Measurements from ENCODE around the gene HOXD8. TPM values are rescaled to one million over a fixed set of nuclear protein-coding genes. Genes with fewer than 3 reads are reported as not detected.

HOXD8 gene
- total RNA-seq, 5 donors from 2014 or later (not counting 1 experiment from before 2014, with no cell fraction given) = not detected

DNA sequence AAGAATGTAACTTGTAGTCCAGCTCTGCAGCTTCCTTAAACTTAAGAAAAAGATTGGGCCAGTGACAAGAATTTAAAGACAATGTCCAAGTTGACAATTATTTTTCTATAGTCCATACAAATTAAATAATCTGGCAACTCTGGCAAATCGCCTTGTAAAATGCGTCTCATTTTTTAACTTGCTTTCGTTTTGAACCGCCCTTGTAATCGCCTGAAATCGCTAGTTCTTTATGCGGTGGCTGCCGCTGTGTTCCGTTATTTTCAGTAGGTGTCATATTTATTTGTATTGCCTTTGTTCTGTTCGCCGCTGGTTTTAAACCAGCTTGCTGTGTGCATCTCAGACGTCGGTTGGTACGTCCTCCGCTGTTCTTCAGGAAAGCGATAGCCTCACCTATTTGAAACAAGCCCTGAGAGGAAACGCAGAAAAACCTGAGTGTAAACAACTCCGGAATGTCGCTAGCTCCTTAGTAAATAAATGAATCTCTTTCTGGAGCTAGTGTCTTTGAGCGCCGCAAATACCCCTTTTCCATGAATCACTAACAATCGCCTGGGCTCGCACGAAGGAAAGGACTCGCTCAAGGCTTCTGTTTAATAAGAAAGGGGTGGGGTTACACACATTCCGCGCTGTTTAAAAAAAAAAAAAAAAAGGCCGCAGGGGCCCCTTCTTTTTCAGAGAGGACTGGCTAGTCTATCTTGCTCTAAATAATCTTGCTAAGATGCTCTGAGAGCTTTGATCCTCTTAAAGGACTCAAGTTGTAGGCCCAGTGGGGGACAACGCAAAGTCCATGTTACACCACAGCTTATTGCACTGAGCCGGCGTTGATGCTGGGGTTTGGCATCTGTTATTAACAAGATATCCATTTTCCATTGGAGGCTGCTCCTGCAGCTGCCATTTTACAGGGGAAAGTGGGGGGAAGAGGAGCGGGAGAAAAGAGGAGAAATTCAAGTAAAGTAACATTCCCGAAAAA is 3.0 kb downstream of the HOXD8 start:
- no peaks in the 10 kb centered on the region for H3K36me3 Mint-ChIP-seq
- Histone ChIP-seq H3K4me3 (ENCODE audit: control insufficient read depth in 1 of 2, extremely low read depth in 1 of 2, low read length in 1 of 2) (peak overlapping the region; percentile 19 to 45), H3K9me3 (no peaks in the 10 kb centered on the region), H3K36me3 (ENCODE audit: control insufficient read depth in 2 of 2, extremely low read depth in 1 of 2, insufficient read depth in 1 of 2, low read length in 1 of 2) (no peaks in the 10 kb centered on the region), H3K27ac (ENCODE audit: low read length) (no peak overlapping the region), H3K27me3 (replicated peaks in 1 of 2; ENCODE audit: control insufficient read depth in 2 of 2, extremely low read depth in 1 of 2, insufficient read depth in 2 of 2, low read length in 1 of 2) (peaks cover 47 to 79% of the 10 kb centered on the region in 2 experiments), H3K4me1 (ENCODE audit: control insufficient read depth in 1 of 2, extremely low read depth in 1 of 2, insufficient read depth in 2 of 2, low read length in 2 of 2) (peaks cover 11 to 43% of the 10 kb centered on the region in 2 experiments)
- H3K4me3 Mint-ChIP-seq = peak overlapping the region; percentile 74 to 79 (median 77)
- DNase-seq (peak in 1 of 35 experiments; percentile 53), ATAC-seq (replicated peaks in 1 of 4) (no peak)
- peaks cover 32 to 53% (median 51%) of the 10 kb centered on the region in 3 donors for H3K4me1 Mint-ChIP-seq
- H3K27me3 Mint-ChIP-seq = peaks cover 76 to 84% of the 10 kb centered on the region in 2 donors
- ChIA-PET CTCF (interaction anchor here (0.6 to 2.2 kb wide), 17 partner anchors 8 to 1018 kb away, joined by 3 to 6 read pairs (median 4); no protein-coding TSS in a partner anchor), POLR2A (interaction anchor here in 1 of 2 donors (0.6 to 0.7 kb wide), 2 partner anchors 7 to 351 kb away, joined by 3 read pairs; no protein-coding TSS in a partner anchor)
- WGBS (ENCODE audit: insufficient coverage) = 10% methylated on average over 17 of the region's 33 CpGs
- peak overlapping the region in 1 of 2 donors; percentile 47 for H3K27ac Mint-ChIP-seq
- no peaks in the 10 kb centered on the region for H3K9me3 Mint-ChIP-seq

DNA sequence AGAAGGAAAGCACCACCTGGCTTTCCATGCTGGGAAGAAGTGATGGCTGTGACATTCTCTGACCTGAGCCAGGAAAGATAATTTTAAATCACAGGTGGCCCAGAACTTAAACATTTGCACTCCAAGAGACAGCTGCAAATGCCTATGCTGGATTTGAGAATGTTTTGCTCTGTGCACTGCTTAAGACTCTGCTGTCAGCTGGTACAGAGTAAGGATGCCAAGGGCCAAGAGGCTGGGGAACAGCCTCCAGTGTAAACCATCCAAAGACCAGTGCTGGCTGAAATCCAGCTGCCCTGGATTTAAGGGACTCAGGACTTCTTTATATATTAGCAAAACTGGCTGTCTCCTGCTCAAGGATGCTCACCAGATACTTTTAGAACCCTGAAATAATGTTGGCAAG is 3.9 kb downstream of the HOXD8 start:
- no peak overlapping the region for H3K27ac Mint-ChIP-seq
- no peak for DNase-seq

DNA sequence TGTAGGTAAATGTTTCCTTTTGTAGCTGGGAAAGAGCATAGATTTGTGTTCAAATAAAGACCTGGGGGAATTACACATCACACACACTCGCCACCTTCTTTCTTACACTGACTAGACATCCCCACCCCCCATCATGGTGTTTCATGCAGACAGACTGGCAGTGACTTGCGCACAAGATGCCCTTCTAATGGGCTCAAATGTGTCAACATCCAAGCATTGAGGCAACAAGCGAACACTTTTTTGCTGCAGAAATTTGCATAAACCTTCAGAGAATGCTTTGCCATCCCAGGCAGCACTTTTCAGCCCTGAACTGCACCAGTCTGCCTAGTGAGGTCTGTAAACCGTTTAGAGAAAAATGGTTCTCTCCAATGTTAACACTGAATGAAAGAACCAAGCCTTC is 4.5 kb downstream of the HOXD8 start:
- Histone ChIP-seq H3K4me3 (ENCODE audit: control insufficient read depth in 1 of 2, extremely low read depth in 1 of 2, low read length in 1 of 2) (no peak overlapping the region), H3K27ac (ENCODE audit: low read length) (no peak overlapping the region), H3K36me3 (ENCODE audit: control insufficient read depth in 2 of 2, extremely low read depth in 1 of 2, insufficient read depth in 1 of 2, low read length in 1 of 2) (no peaks in the 10 kb centered on the region), H3K27me3 (replicated peaks in 1 of 2; ENCODE audit: control insufficient read depth in 2 of 2, extremely low read depth in 1 of 2, insufficient read depth in 2 of 2, low read length in 1 of 2) (peaks cover 55 to 77% of the 10 kb centered on the region in 2 experiments), H3K4me1 (ENCODE audit: control insufficient read depth in 1 of 2, extremely low read depth in 1 of 2, insufficient read depth in 2 of 2, low read length in 2 of 2) (peaks cover 11 to 37% of the 10 kb centered on the region in 2 experiments), H3K9me3 (peaks cover 6% of the 10 kb centered on the region)
- no peak overlapping the region for H3K4me3 Mint-ChIP-seq
- ChIA-PET CTCF (interaction anchor here (0.8 to 1.6 kb wide), 3 partner anchors 10 to 321 kb away, joined by 3 to 4 read pairs (median 4); no protein-coding TSS in a partner anchor), POLR2A (no interaction called here)
- no peak overlapping the region for H3K27ac Mint-ChIP-seq
- DNase-seq (no peak), ATAC-seq (replicated peaks in 1 of 4) (no peak)
- peaks cover 0 to 5% (median 4%) of the 10 kb centered on the region in 3 donors for H3K9me3 Mint-ChIP-seq
- H3K4me1 Mint-ChIP-seq = peaks cover 30 to 47% (median 46%) of the 10 kb centered on the region in 3 donors
- no peaks in the 10 kb centered on the region for H3K36me3 Mint-ChIP-seq
- peaks cover 76 to 85% of the 10 kb centered on the region in 2 donors for H3K27me3 Mint-ChIP-seq
- WGBS (ENCODE audit: insufficient coverage) = 48% methylated on average over 3 of the region's 4 CpGs

More for the DNA sequence above, 3.9 kb downstream of the HOXD8 start:
- POLR2A ChIA-PET = no interaction called here
- peaks cover 76 to 85% of the 10 kb centered on the region in 2 donors for H3K27me3 Mint-ChIP-seq
- H3K4me3 Mint-ChIP-seq = no peak overlapping the region
- no peak for ATAC-seq (replicated peaks in 1 of 4)
- Histone ChIP-seq H3K4me1 (ENCODE audit: control insufficient read depth in 1 of 2, extremely low read depth in 1 of 2, insufficient read depth in 2 of 2, low read length in 2 of 2) (peaks cover 11 to 40% of the 10 kb centered on the region in 2 experiments), H3K4me3 (ENCODE audit: control insufficient read depth in 1 of 2, extremely low read depth in 1 of 2, low read length in 1 of 2) (no peak overlapping the region), H3K36me3 (ENCODE audit: control insufficient read depth in 2 of 2, extremely low read depth in 1 of 2, insufficient read depth in 1 of 2, low read length in 1 of 2) (no peaks in the 10 kb centered on the region), H3K27ac (ENCODE audit: low read length) (no peak overlapping the region), H3K27me3 (replicated peaks in 1 of 2; ENCODE audit: control insufficient read depth in 2 of 2, extremely low read depth in 1 of 2, insufficient read depth in 2 of 2, low read length in 1 of 2) (peaks cover 54 to 77% of the 10 kb centered on the region in 2 experiments), H3K9me3 (peaks cover 3% of the 10 kb centered on the region)
- H3K36me3 Mint-ChIP-seq = no peaks in the 10 kb centered on the region
- peaks cover 30 to 47% (median 46%) of the 10 kb centered on the region in 3 donors for H3K4me1 Mint-ChIP-seq
- H3K9me3 Mint-ChIP-seq = peaks cover 0 to 2% (median 2%) of the 10 kb centered on the region in 3 donors
- CTCF ChIA-PET = interaction anchor here (0.6 to 1.6 kb wide), 4 partner anchors 20 to 1015 kb away, joined by 3 to 4 read pairs (median 4); no protein-coding TSS in a partner anchor

DNA sequence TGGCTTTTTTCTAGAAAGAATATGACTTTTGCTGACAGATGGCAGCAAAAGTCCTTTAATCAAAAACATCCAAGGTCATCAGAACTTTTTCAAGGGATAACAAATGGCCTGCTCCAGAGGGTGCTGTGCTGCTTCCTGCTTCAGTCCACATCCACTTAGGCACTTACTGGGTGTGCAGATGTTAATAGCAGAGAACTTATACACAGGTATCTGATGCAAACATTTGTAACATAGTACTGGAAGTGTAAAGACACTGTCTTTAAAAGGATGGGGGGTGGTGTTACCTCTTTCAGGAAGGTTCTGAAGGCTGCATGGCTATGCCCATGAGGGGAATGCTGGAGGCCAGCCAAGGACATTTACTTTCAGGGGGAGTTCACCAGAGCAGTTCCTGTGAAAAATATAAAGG is 5.5 kb downstream of the HOXD8 start:
- no peak overlapping the region for H3K27ac Mint-ChIP-seq
- CTCF ChIA-PET = no interaction called here
- no peak overlapping the region for H3K27ac ChIP-seq (ENCODE audit: low read length)
- H3K4me1 Mint-ChIP-seq = peaks cover 31 to 51% (median 50%) of the 10 kb centered on the region in 3 donors
- ATAC-seq (replicated peaks in 1 of 4) (no peak), DNase-seq (no peak)
- peaks cover 9 to 40% of the 10 kb centered on the region in 2 experiments for H3K4me1 ChIP-seq (ENCODE audit: control insufficient read depth in 1 of 2, extremely low read depth in 1 of 2, insufficient read depth in 2 of 2, low read length in 2 of 2)
- POLR2A ChIA-PET = no interaction called here
- H3K4me3 Mint-ChIP-seq = peak overlapping the region in 1 of 3 donors; percentile 69
- H3K9me3 Mint-ChIP-seq = peaks cover 0 to 9% (median 4%) of the 10 kb centered on the region in 3 donors
- peaks cover 84 to 89% of the 10 kb centered on the region in 2 donors for H3K27me3 Mint-ChIP-seq
- no peak overlapping the region for H3K4me3 ChIP-seq (ENCODE audit: control insufficient read depth in 1 of 2, extremely low read depth in 1 of 2, low read length in 1 of 2)
- no peaks in the 10 kb centered on the region for H3K36me3 Mint-ChIP-seq
- peaks cover 6% of the 10 kb centered on the region for H3K9me3 ChIP-seq
- no peaks in the 10 kb centered on the region for H3K36me3 ChIP-seq (ENCODE audit: control insufficient read depth in 2 of 2, extremely low read depth in 1 of 2, insufficient read depth in 1 of 2, low read length in 1 of 2)
- peaks cover 58 to 78% of the 10 kb centered on the region in 2 experiments for H3K27me3 ChIP-seq (replicated peaks in 1 of 2; ENCODE audit: control insufficient read depth in 2 of 2, extremely low read depth in 1 of 2, insufficient read depth in 2 of 2, low read length in 1 of 2)

DNA sequence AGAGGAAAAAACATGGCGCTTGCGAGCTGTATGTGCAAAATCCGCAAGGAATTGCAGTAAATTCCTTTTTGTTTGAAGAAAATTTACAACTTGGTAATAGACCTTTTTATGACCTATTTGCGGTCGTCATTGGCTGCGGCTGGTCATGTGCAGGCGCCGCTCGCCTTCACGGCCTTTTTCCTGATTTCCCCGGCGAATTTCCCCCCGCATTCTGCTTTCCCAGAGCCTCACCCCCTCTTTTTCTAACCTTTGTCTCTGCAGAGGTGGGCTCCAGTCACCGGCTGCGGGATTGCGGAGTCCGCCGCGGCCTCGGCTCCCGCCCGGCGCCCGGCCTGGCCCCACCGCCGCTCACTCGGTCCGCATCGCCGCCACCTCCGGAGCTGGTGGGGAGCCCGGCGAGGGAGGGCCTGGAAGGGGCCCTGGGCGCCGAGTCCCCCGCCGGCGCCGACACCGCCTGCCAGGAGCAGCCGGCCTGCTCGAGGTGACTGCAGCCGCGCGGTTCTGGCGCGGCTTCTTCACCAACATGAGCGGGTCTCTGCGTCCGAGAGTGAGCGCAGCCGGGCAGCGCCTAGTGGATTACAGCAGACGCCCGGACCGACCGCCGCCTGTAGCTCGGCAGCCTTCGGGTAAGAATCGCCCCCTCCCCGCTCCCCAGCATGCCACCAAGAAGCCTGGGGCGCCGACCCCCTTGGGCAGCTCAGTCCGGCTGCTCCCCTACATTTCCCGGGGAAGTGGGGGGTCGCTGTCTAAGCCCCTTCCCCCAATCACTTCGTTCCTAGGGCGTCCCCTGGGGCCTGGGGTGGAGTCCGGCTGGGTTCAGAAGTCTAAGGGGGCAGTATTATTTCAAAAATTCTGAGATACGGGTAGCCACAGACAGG is 7.1 kb downstream of the HOXD8 start:
- H3K9me3 ChIP-seq = peaks cover 6% of the 10 kb centered on the region
- peak overlapping the region in 1 of 2 donors; percentile 74 for H3K4me3 ChIP-seq (ENCODE audit: control insufficient read depth in 1 of 2, extremely low read depth in 1 of 2, low read length in 1 of 2)
- peak overlapping the region in 1 of 3 donors; percentile 69 for H3K4me3 Mint-ChIP-seq
- ChIA-PET POLR2A (no interaction called here), CTCF (interaction anchor here in 1 of 2 donors (0.6 kb wide), 2 partner anchors 57 to 1631 kb away, joined by 3 read pairs; no protein-coding TSS in a partner anchor)
- peaks cover 57 to 80% of the 10 kb centered on the region in 2 experiments for H3K27me3 ChIP-seq (replicated peaks in 1 of 2; ENCODE audit: control insufficient read depth in 2 of 2, extremely low read depth in 1 of 2, insufficient read depth in 2 of 2, low read length in 1 of 2)
- peaks cover 80 to 91% of the 10 kb centered on the region in 2 donors for H3K27me3 Mint-ChIP-seq
- H3K36me3 ChIP-seq (ENCODE audit: control insufficient read depth in 2 of 2, extremely low read depth in 1 of 2, insufficient read depth in 1 of 2, low read length in 1 of 2) = no peaks in the 10 kb centered on the region
- ATAC-seq (replicated peaks in 1 of 4) (no peak), DNase-seq (peak in 1 of 35 experiments; percentile 20)
- H3K27ac Mint-ChIP-seq = no peak overlapping the region
- H3K4me1 ChIP-seq (ENCODE audit: control insufficient read depth in 1 of 2, extremely low read depth in 1 of 2, insufficient read depth in 2 of 2, low read length in 2 of 2) = peaks cover 7 to 45% of the 10 kb centered on the region in 2 experiments
- WGBS (ENCODE audit: insufficient coverage) = 6% methylated on average over 59 of the region's 71 CpGs
- H3K27ac ChIP-seq (ENCODE audit: low read length) = no peak overlapping the region
- peaks cover 0 to 9% (median 4%) of the 10 kb centered on the region in 3 donors for H3K9me3 Mint-ChIP-seq
- peaks cover 36 to 51% (median 50%) of the 10 kb centered on the region in 3 donors for H3K4me1 Mint-ChIP-seq
- H3K36me3 Mint-ChIP-seq = no peaks in the 10 kb centered on the region

Measured in T-cell (primary cell).